HUDEP-2 (cell line): ENCODE results near the gene CHMP1B.

Experiments used
- DNase-seq, 76 experiments: peaks; one replicate each; lab custom pipeline; 2025; ENCODE audit not compliant: unreplicated experiment in 76 of 76; lab: John Stamatoyannopoulos, UW

CHMP1B gene

GRCh38 chr18:11851146-11851805 lies at the start of gene CHMP1B:
CHMP1B (plus strand) TSS chr18:11851413; CDS start chr18:11851512, 99 bp downstream.
- peak in 75 of 76 experiments; percentile 24 to 99 (median 78) for DNase-seq

GRCh38 chr18:11801573-11801972 lies 49.6 kb upstream of the CHMP1B start:
- no peak for DNase-seq

- DNase-seq = no peak
Observed at GRCh38 chr18:11802158-11802557, 49.1 kb upstream of the CHMP1B start.

GRCh38 chr18:11802586-11802985 lies 48.6 kb upstream of the CHMP1B start:
- no peak for DNase-seq

GRCh38 chr18:11807233-11807632 lies 44.0 kb upstream of the CHMP1B start:
- no peak for DNase-seq

- no peak for DNase-seq
Observed at GRCh38 chr18:11808001-11808855, 43.0 kb upstream of the CHMP1B start.

- DNase-seq = no peak
Observed at GRCh38 chr18:11809895-11810294, 41.3 kb upstream of the CHMP1B start.

GRCh38 chr18:11810379-11810778 lies 40.8 kb upstream of the CHMP1B start:
- DNase-seq = no peak

- DNase-seq = no peak
Observed at GRCh38 chr18:11811009-11811408, 40.2 kb upstream of the CHMP1B start.

GRCh38 chr18:11817229-11817628 lies 34.0 kb upstream of the CHMP1B start:
- no peak for DNase-seq

- no peak for DNase-seq
Observed at GRCh38 chr18:11818486-11819203, 32.6 kb upstream of the CHMP1B start.

GRCh38 chr18:11819938-11820337 lies 31.3 kb upstream of the CHMP1B start:
- no peak for DNase-seq

GRCh38 chr18:11820697-11821096 lies 30.5 kb upstream of the CHMP1B start:
- no peak for DNase-seq

- DNase-seq = no peak
Observed at GRCh38 chr18:11821208-11821607, 30.0 kb upstream of the CHMP1B start.

GRCh38 chr18:11821643-11822237 lies 29.5 kb upstream of the CHMP1B start:
- no peak for DNase-seq

GRCh38 chr18:11823545-11823944 lies 27.7 kb upstream of the CHMP1B start:
- DNase-seq = no peak

- peak in 8 of 76 experiments; percentile 0 to 11 (median 2) for DNase-seq
Observed at GRCh38 chr18:11826836-11827235, 24.4 kb upstream of the CHMP1B start.

GRCh38 chr18:11828786-11829432 lies 22.3 kb upstream of the CHMP1B start:
- no peak for DNase-seq

GRCh38 chr18:11830585-11830984 lies 20.6 kb upstream of the CHMP1B start:
- DNase-seq = no peak

- DNase-seq = no peak
Observed at GRCh38 chr18:11831921-11832320, 19.3 kb upstream of the CHMP1B start.
